ENCODE data around the gene GGT6.

Gene GGT6

DNA sequence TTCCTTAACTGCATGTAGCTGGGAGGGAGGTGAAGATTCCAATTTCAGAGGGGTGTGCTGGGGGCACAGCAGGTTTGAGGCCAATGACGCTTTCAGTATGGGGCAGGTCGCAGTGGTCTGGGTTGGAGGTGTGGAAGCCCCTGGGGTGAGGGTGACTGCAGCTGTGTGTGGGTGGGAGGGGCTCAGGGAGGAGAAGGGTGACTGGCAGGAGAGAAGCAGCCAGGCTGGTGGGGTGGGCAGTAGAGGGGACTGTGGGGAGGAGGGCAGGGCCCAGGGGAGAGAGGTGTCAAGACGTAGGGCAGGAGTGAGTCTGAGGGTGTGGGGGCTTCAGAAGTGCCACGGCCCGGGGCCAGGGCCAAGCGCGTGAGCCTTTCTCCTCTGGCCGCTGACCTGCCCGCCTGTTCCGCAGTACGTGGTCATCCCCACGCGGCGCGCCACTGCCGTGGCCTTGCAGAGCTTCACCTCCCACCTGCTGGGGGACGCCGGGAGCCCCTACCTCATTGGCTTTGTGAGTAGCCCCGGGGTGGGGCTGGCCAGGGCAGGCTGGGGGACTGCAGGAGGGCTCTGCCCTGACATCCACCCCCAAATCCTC, 24.6 kb downstream of the GGT6 start:
- Histone ChIP-seq H3K4me1 (peaks cover 86% of the 10 kb centered on the region), H3K36me3 (peaks cover 50% of the 10 kb centered on the region), H3K4me2 (peak overlapping the region; percentile 52), H3K27ac (0 out of 2 replicates have a peak overlapping the region, but pooled peaks have one; percentile 13), H3K9me3 (no peaks in the 10 kb centered on the region), H3K27me3 (no peaks in the 10 kb centered on the region), H4K20me1 (peaks cover 58% of the 10 kb centered on the region), H3K4me3 (no peak overlapping the region), H3K9ac (no peak overlapping the region)
- no peak for TF ChIP-seq Cebpa-rat (IDR thresholded peaks at IDR 0.05)

DNA sequence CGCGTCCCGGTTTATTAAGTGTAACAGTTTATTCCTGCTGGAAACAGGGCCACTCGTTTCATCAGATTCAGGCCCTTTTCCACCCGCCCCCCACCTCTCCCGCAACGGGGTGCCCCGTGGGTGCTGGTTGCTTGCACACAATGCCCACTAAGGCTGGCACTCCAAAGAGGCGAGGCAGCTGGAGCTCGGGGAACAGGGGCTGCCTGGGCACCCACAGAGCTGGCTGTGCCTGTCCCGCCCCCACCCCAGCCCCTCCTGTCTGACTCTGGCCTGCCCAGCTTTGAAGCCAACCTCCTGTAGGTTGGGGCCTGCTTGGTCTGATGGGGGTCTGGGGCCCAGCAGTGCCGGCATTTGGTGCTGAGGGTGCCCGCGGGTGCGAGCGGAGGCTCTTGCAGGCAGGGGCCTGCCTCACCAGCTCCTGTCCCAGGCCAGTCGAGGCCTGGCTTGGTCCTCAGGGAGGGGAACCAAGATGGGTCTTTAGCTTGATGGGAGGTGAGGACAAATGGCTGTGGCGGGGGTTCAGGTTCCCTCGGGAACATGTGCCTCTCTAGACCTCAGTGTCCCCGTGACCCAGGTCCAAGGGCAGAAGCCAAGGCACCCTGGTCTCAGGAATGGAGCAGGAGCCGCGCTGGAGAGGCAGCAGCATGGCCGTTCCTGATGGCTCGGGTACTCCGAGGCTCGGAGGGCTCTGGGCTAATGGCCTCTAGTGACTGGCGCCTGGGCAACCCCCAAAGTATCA, 25.3 kb downstream of the GGT6 start:
- Histone ChIP-seq H3K27ac (0 out of 2 replicates have a peak overlapping the region, but pooled peaks have one; percentile 13), H3K4me3 (no peak overlapping the region), H4K20me1 (peaks cover 51% of the 10 kb centered on the region), H3K4me2 (peak overlapping the region; percentile 52), H3K9ac (no peak overlapping the region), H3K9me3 (no peaks in the 10 kb centered on the region), H3K4me1 (peaks cover 89% of the 10 kb centered on the region), H3K36me3 (peaks cover 43% of the 10 kb centered on the region), H3K27me3 (no peaks in the 10 kb centered on the region)
- no peak for TF ChIP-seq Cebpa-rat (IDR thresholded peaks at IDR 0.05)

DNA sequence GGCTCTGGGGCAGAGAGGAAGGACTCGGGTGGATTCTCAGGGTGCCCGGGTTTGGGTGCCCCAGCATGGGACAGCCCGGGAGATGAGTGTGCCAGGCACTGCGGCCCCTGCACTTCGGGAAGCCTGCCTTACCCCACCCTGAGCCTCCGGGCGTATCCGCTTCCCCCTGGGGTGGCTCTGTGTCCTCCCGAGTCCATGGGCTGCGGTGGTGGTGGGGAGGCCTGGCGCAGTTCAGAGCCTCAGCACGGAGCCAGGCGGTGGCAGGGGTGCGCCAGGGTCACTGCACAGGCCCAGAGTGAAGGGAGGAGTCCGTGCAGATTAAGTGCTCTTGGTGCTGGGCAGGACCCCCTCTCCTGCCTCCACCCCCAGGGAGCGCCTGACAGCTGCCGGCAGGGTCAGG, 25.9 kb downstream of the GGT6 start:
- peak overlapping the region; percentile 30; the same call in 1 of the 2 replicates for H3K27ac ChIP-seq
- H3K9ac ChIP-seq, result no peak overlapping the region
- no peak overlapping the region for H3K4me3 ChIP-seq
- H3K36me3 ChIP-seq, result peaks cover 37% of the 10 kb centered on the region
- no peaks in the 10 kb centered on the region for H3K9me3 ChIP-seq
- H3K4me2 ChIP-seq, result peak overlapping the region; percentile 30
- no peak for TF ChIP-seq Cebpa-rat (IDR thresholded peaks at IDR 0.05)
- H3K4me1 ChIP-seq, result peaks cover 90% of the 10 kb centered on the region
- H4K20me1 ChIP-seq, result peaks cover 45% of the 10 kb centered on the region
- H3K27me3 ChIP-seq, result no peaks in the 10 kb centered on the region

DNA sequence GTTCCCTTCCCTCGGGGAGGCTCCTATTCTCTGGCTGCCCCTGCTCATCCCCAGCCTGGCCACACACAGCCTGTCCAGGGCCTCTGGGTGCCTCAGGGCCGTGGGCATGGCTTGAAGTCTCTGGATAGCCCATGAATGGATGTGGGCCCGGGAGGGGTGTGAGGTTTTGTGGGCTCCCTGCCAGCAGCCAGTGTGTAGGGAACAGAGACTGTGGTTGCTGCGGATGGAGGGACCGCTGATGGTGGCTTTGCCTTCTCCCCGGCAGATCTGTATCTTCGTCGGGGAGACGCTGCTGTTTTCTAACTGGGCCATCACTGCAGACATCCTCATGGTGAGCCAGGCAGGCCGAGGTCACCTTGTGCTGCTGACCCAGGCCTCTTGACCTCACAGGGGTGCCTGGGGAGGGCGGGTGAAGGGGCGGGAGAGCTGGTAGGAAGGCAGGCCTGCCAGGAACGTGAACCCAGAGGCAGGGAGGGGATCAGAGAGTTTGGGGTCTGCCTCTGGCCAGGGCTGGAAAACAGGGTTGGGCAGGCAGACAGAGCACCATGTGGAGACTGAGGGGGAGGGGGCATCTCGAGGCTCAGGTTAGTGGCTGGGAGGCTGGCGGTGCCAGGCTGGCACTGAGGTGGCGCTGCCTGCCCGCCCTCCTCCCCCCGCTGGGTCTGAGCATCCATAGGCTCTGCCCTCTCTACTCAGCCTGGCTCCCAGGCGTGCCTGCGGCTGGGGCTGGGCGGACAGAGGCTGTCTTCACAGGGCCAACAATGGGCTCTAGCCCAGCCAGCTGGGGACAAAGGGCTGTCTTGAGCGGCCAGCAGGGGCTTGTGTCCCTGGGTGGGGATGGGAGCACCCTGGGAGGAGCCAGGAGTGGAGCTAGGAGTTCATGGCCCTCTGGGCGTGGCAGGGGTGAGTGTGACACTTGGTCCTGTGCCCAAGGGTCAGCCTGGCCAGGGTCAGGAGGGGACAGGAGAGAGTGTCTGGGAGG, 26.6 kb downstream of the GGT6 start:
- Histone ChIP-seq H3K4me2 (peak overlapping the region; percentile 30), H3K4me1 (peaks cover 90% of the 10 kb centered on the region), H3K27ac (peak overlapping the region; percentile 30; the same call in 1 of the 2 replicates), H3K9me3 (no peaks in the 10 kb centered on the region), H4K20me1 (peaks cover 38% of the 10 kb centered on the region), H3K9ac (no peak overlapping the region), H3K36me3 (peaks cover 30% of the 10 kb centered on the region), H3K4me3 (no peak overlapping the region), H3K27me3 (no peaks in the 10 kb centered on the region)
- TF ChIP-seq Cebpa-rat (IDR thresholded peaks at IDR 0.05), result no peak

DNA sequence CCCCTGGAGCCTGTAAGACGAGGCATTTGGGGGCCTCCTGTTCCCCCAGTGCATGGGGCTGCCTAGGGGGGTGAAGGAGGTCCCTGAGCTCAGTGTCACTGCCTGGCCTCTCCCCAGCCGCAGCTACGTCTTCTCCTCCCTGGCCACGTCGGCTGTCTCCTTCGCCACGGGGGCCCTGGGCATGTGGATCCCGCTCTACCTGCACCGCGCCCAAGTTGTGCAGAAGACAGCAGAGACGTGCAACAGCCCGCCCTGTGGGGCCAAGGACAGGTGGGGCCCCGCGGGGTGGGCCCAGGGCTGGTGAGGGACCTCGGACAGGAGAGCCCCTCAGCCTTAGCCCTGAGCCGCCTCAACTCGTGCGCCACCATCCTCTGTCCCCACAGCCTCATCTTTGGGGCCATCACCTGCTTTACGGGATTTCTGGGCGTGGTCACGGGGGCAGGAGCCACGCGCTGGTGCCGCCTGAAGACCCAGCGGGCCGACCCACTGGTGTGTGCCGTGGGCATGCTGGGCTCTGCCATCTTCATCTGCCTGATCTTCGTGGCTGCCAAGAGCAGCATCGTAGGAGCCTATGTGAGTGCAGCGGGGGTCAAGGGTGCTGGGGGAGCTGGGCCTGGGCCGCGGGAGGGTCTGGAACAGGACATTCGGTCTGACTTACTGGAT, 27.4 kb downstream of the GGT6 start:
- H3K36me3 ChIP-seq, result peaks cover 22% of the 10 kb centered on the region
- no peak for TF ChIP-seq Cebpa-rat (IDR thresholded peaks at IDR 0.05)
- peaks cover 30% of the 10 kb centered on the region for H4K20me1 ChIP-seq
- no peak overlapping the region for H3K27ac ChIP-seq
- no peak overlapping the region for H3K4me3 ChIP-seq
- 0 out of 2 replicates have a peak overlapping the region, but pooled peaks have one; percentile 30 for H3K4me2 ChIP-seq
- no peak overlapping the region for H3K9ac ChIP-seq
- no peaks in the 10 kb centered on the region for H3K9me3 ChIP-seq
- peaks cover 90% of the 10 kb centered on the region for H3K4me1 ChIP-seq
- no peaks in the 10 kb centered on the region for H3K27me3 ChIP-seq

DNA sequence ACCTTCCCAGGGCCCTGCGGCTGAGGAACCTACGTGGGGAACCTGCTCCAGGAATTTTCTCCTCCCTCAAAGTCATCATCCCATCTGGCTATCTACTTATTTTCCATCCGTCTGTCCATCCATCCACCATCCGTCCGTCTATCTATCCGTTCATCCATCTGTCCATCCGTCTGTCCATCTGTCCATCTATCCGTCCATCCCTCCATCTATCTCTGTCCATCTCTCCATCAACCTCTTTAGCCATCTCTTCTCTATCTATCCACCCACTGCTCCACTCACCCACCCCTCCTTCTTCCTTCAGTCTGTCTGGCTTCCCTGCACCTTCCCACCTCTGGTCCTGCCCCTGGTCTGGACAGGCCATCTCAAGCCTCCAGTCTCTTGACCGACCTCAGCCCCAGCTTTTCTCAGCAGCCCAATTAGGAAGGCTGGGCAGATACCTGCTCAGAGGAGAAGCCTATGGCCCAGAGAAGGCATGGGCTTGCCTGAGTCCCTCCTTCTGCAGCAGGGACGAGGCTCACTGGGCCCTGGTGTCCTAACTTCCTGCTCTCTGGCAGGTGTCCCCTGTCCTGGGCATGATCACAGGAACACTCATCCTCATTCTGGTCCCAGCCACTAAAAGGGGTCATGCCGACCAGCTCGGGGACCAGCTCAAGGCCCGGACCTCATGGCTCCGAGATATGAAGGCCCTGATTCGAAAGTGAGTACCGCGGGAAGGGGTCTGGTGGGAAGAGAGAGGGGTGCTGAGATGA, 28.2 kb downstream of the GGT6 start:
- Histone ChIP-seq H3K27ac (no peak overlapping the region), H3K27me3 (no peaks in the 10 kb centered on the region), H3K4me2 (peak overlapping the region; percentile 57), H3K9me3 (no peaks in the 10 kb centered on the region), H3K4me3 (no peak overlapping the region), H3K9ac (no peak overlapping the region), H3K4me1 (peaks cover 89% of the 10 kb centered on the region), H3K36me3 (peaks cover 14% of the 10 kb centered on the region), H4K20me1 (peaks cover 22% of the 10 kb centered on the region)
- TF ChIP-seq Cebpa-rat (IDR thresholded peaks at IDR 0.05), result no peak

DNA sequence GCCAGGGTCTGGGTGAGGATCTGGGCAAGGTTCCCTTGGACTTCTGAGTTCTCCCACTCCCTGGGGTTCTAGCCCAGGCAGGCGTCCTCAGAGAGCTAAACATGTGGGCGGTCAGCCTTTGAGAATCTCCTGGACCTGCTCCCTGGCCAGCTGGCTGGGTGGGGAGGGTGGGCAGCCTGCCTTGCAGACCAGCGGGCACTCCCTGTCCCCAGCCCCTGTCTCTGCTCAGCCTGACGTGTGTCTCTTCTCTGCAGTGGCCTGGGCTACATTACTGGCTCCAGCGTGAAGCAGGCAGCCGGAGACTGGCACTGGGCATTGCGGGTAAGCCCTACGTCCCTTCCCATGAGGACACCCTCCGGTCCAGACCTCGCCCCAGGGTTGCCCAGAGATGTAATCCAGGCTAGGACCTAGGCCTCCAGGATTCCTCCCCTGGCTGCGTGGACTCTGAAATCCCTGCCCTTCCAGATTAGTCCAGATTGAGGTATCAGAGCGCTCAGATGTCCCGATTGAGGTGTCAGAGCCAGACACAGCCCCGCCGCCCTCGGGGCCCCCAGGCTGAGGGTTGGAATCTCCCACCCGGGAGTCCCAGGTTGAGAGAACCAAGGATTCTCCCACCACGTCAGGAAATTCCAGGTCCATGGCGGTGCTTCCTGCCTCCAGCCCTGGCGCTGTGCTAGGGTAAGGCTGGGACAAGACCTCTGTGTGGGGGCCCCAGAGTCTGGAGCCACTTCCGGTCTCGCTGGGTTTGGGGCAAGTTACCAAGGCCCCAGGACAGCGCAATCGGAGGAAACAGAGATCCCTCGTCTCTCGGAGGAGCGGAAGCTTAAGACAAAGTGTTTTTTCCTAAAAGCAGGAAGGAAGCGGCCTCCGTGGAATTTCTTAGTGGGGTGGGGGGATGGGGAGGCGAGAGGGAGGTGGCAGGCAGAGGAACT, 29.3 kb downstream of the GGT6 start:
- no peak for TF ChIP-seq Cebpa-rat (IDR thresholded peaks at IDR 0.05)
- Histone ChIP-seq H3K4me2 (peak overlapping the region; percentile 57), H3K36me3 (peaks cover 11% of the 10 kb centered on the region; the same call in 1 of the 2 replicates), H3K4me1 (peaks cover 78% of the 10 kb centered on the region), H3K4me3 (no peak overlapping the region), H3K9ac (no peak overlapping the region), H3K27me3 (no peaks in the 10 kb centered on the region), H3K9me3 (no peaks in the 10 kb centered on the region), H3K27ac (peak overlapping the region; percentile 26; the same call in 1 of the 2 replicates), H4K20me1 (peaks cover 12% of the 10 kb centered on the region; the same call in 1 of the 2 replicates)
